Measurements from ENCODE around the gene SMARCA4.

- TF ChIP-seq POLR2AphosphoS5 (IDR thresholded peaks at IDR 0.05) (no peak), CTCF (IDR thresholded peaks at IDR 0.05) (no peak), POLR2A (IDR thresholded peaks at IDR 0.05) (no peak), EP300 (IDR thresholded peaks at IDR 0.05) (no peak)
Observed at GRCh38 chr19:11025006-11025405, 64.2 kb downstream of the SMARCA4 start.
